Subcutaneous abdominal adipose tissue (tissue), 5 donors: ENCODE results near the gene FGD3.
"Not testable (repeated sequence)": the region's sequence is repeated elsewhere in the genome, so short reads cannot be mapped to it uniquely, and the experiment has no call there.

ENCODE experiments used
- H3K27ac ChIP-seq: one replicate; pipeline ENCODE4 v1.7.0; 2013; ENCODE audit warnings: low read depth, mild to moderate bottlenecking, inconsistent platforms, low read length, moderate library complexity
- H3K27me3 ChIP-seq, 5 donors: one replicate each; pipeline ENCODE4 v1.7.0; 2013; ENCODE audit warnings: low read length in 5 of 5, inconsistent platforms in 1 of 5; ENCODE audit not compliant: control insufficient read depth in 5 of 5, insufficient read depth in 4 of 5
- H3K36me3 ChIP-seq, 5 donors: one replicate each; pipeline ENCODE4 v1.7.0; 2013; ENCODE audit warnings: low read length in 5 of 5; ENCODE audit not compliant: control insufficient read depth in 5 of 5, insufficient read depth in 5 of 5
- H3K4me1 ChIP-seq, 5 donors: one replicate each; pipeline ENCODE4 v1.7.0; 2013; ENCODE audit warnings: low read length in 5 of 5, mild to moderate bottlenecking in 3 of 5, moderate library complexity in 1 of 5; ENCODE audit not compliant: control insufficient read depth in 5 of 5, insufficient read depth in 5 of 5
- H3K4me3 ChIP-seq, 5 donors: one replicate each; pipeline ENCODE4 v1.7.0; 2013; ENCODE audit warnings: low read length in 5 of 5, low read depth in 1 of 5
- H3K9ac ChIP-seq, 5 donors: one replicate each; pipeline ENCODE4 v1.7.0; 2013; ENCODE audit warnings: low read length in 5 of 5, mild to moderate bottlenecking in 4 of 5, moderate library complexity in 3 of 5
- H3K9me3 ChIP-seq, 5 donors: one replicate each; pipeline ENCODE4 v1.7.0; 2013; ENCODE audit warnings: low read length in 5 of 5; ENCODE audit not compliant: control insufficient read depth in 5 of 5
- donor health status: healthy.
- donor health status: healthy.
- donor health status: healthy.
- donor health status: healthy.
- donor health status: healthy.

The FGD3 gene

DNA sequence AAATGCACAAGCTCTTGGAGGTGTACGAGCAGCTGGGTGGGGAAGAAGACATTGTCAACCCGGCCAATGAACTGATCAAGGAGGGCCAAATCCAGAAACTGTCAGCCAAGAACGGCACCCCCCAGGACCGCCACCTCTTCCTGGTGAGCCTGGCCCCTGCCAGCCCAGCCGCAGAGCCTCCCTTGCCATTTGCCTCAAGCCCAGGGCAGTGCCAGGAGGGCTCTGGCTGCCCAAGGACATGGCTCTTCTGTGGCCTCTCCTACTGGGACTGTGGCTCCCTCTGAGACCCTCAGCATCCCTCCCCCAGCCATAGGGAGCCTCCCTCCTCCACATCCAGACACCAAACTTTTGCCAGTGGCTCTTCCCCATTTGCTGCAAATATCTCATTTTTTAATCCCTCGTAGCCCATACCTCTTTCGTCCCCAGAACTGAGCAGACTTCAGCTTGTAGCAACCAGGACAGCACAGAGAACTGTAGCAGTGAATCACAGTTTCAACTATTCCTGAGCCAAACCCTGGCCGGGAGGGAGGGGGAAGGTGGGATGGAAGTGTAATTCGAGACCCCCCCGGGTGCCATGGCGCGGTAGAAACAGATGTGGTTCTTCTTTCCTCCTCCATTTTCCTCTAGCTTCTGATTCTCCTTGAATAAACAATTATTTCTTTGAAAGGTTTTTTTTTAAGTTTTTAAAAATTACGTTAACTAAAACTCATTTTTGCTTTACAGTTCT is 66.7 kb downstream of the FGD3 start:
- Histone ChIP-seq H3K9ac (no peak overlapping the region), H3K4me1 (no peaks in the 10 kb centered on the region), H3K9me3 (no peaks in the 10 kb centered on the region), H3K4me3 (no peak overlapping the region), H3K27ac (no peak overlapping the region), H3K27me3 (peaks cover 0 to 12% (median 0%) of the 10 kb centered on the region in 5 donors), H3K36me3 (peaks cover 0 to 38% (median 2%) of the 10 kb centered on the region in 5 donors)

DNA sequence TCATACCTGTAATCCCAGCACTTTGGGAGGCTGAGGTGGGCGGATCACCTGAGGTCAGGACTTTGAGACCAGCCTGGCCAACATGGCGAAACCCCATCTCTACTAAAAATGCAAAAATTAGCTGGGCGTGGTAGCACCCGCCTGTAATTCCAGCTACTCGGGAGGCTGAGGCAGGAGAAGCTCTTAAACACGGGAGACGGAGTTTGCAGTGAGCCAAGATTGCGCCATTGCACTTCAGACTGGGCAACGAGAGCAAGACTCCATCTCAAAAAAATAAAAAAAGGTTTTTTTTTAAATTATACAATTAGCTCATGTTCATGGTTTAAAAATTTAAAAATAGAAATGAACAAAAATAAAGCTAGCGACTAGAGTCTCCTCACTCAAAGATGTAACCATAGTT is 67.9 kb downstream of the FGD3 start:
- peaks cover 0 to 49% (median 2%) of the 10 kb centered on the region in 5 donors for H3K36me3 ChIP-seq
- H3K4me1 ChIP-seq, H3K27ac ChIP-seq, H3K4me3 ChIP-seq, H3K27me3 ChIP-seq, H3K9ac ChIP-seq, H3K9me3 ChIP-seq: not testable (repeated sequence)

DNA sequence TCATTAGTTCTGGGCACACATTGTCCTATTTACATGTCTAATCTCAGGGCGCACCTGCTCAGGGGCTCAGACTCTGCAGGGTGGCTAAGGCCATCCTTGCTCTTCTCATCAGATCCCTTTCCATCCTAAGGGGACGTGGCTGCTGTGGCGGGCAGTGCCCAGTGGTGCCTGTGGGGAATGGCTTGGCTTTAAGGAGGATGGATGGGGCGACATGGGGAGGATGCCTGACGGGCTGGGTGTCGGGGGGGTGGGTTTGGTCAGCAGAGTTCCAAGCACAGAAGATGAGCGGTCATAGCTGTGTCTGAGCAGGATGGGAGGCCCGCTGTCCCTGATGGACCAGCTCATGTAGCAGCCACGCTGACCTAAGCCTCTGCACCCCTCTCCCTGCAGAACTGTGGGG is 70.3 kb downstream of the FGD3 start:
- no peaks in the 10 kb centered on the region for H3K4me1 ChIP-seq
- H3K27ac ChIP-seq: no peak overlapping the region
- H3K36me3 ChIP-seq: peaks cover 0 to 66% (median 6%) of the 10 kb centered on the region in 5 donors
- H3K27me3 ChIP-seq: peaks cover 0 to 6% (median 0%) of the 10 kb centered on the region in 5 donors
- no peak overlapping the region for H3K4me3 ChIP-seq
- H3K9ac ChIP-seq: no peak overlapping the region
- no peaks in the 10 kb centered on the region for H3K9me3 ChIP-seq

DNA sequence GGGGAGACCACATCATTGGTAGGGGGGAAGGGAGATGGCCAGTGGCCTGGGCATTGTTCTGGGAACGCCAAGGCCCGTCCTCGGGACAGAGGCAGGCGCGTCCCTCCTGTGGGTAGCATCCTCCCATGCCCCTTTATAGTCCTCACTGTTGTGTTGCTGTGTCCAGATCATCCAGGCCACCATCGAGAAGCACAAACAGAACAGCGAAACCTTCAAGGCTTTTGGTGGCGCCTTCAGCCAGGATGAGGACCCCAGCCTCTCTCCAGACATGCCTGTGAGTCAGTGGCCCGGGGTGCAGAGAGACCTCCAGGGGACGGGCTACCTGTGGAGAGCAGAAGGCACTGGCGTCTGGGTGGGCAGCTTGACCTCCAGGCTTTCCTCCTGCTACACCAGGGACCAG is 72.8 kb downstream of the FGD3 start:
- no peak overlapping the region for H3K4me3 ChIP-seq
- peaks cover 0 to 2% (median 0%) of the 10 kb centered on the region in 5 donors for H3K27me3 ChIP-seq
- H3K9me3 ChIP-seq: no peaks in the 10 kb centered on the region
- H3K4me1 ChIP-seq: no peaks in the 10 kb centered on the region
- H3K36me3 ChIP-seq: peaks cover 0 to 65% (median 5%) of the 10 kb centered on the region in 5 donors
- no peak overlapping the region for H3K9ac ChIP-seq
- no peak overlapping the region for H3K27ac ChIP-seq

DNA sequence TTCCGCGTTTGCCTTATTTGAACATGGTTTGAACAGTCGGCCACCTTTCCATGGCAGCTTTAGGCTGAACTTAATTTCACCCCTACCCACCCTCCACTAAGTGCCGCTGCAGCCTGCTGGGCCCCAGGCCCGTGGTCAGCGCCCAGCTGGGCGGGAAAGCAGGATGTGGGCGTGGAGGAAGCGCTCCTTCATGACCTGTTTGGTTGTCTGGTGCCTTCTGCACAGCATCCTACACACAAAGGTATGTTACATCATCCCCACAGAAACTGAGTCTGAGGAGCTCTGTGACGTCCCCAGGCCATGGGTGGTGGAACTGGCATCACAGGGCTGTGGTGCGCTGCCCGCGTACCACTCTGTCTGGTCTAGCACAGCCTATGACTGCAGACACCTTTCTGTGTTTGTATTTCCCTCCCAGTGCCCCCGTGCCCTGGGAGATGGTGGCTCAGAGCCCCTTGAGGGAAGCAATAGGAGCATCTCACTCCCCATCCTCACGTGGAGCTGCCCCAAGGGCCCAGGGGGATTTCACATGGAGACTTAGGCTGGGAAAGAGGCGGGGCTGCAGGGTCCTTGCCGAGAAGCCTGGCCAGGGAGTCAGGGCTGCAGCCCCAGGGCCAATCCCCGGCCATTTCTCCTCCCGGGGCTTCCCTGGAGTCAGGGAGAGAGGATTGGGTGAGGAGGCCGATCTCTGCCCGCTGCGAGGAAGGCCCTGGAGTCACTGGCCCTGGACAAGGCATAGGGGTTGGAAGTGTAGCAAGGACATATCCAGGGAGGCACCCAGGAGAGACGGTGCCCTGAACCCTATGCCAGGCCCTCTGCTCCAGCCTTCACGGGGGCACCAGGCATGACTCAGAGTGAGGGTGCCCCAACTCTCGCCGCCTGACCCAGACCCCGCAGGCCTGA is 73.7 kb downstream of the FGD3 start:
- H3K9me3 ChIP-seq: no peaks in the 10 kb centered on the region
- no peak overlapping the region for H3K4me3 ChIP-seq
- H3K36me3 ChIP-seq: peaks cover 0 to 64% (median 7%) of the 10 kb centered on the region in 5 donors
- H3K4me1 ChIP-seq: no peaks in the 10 kb centered on the region
- H3K27me3 ChIP-seq: no peaks in the 10 kb centered on the region
- no peak overlapping the region for H3K27ac ChIP-seq
- H3K9ac ChIP-seq: no peak overlapping the region

DNA sequence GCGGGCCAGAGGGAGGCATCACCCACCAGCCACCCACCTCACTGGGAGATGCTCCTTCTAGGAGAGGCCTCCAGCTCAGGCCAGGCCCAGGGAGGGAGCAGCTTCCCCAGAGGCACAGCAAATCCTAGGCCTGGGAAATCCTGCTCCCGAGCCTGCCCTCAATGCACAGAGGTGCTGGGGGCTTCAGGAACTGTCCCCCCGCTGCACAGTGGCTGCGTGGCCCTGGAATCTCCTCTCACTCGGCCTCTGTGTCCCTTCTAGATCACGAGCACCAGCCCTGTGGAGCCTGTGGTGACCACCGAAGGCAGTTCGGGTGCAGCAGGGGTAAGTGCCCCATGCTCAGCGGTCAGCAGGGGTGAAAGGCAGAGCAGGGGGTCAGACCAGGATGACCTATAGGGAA is 74.7 kb downstream of the FGD3 start:
- Histone ChIP-seq H3K27me3 (no peaks in the 10 kb centered on the region), H3K4me1 (no peaks in the 10 kb centered on the region), H3K9ac (no peak overlapping the region), H3K36me3 (peaks cover 0 to 69% (median 7%) of the 10 kb centered on the region in 5 donors), H3K9me3 (no peaks in the 10 kb centered on the region), H3K27ac (no peak overlapping the region), H3K4me3 (no peak overlapping the region)

DNA sequence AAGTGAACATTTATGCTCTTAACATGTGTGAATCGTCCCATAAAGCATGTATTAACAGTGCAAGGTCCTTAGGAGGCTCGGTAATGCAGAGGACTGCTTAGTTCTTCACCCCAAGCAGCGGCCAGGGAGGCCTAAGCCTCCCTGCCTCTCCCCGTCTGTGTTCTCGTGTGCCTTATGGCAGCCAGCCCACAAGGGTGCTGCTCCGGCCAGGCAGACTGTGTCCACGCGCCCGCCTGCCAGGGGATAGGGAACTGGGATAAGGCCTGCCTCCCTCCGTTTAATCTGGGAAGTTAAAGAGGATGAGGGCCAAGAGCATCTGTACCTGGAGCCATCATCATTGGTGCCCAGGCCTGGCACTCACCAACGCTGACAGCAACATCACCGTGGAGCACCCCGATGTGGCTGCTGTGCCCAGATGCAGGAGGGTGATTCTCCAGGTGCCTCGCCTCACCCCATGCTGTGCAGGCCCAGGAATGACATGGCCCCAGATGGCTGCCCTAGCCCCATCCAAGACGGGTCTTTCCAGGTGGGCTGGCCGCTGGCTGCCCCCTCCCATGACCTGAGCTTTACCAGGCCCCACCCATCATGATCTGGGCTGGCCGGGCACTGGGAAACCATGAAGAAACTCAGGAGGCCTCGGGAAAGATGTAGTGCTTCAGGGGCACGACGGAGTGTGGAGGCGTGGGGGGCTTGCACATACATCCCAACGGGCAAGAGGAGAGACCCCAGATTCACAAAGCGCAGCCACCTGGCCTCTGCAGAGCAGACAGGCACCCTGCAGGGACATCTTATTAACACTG is 75.6 kb downstream of the FGD3 start:
- Histone ChIP-seq H3K27ac (no peak overlapping the region), H3K36me3 (peaks cover 0 to 63% (median 7%) of the 10 kb centered on the region in 5 donors), H3K4me1 (no peaks in the 10 kb centered on the region), H3K27me3 (no peaks in the 10 kb centered on the region), H3K9me3 (no peaks in the 10 kb centered on the region), H3K9ac (no peak overlapping the region), H3K4me3 (no peak overlapping the region)

DNA sequence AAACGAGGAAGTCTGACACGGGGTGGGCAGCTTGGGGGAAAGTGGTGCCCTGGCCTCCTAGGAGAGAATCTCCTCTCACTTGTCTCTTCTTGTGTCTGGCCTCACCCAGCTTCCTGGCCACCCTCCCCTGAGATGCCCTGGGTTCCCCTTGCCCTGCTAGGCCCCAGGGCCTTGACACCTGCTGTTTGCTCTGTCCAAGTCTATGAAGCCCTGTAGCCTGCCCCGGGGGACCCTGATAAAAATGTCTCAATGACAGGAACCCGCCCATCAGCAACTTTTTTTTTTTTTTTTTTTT is 76.1 kb downstream of the FGD3 start:
- Histone ChIP-seq H3K9ac (no peak overlapping the region), H3K27ac (no peak overlapping the region), H3K36me3 (peaks cover 0 to 60% (median 7%) of the 10 kb centered on the region in 5 donors), H3K4me3 (no peak overlapping the region), H3K4me1 (no peaks in the 10 kb centered on the region), H3K9me3 (no peaks in the 10 kb centered on the region), H3K27me3 (no peaks in the 10 kb centered on the region)

DNA sequence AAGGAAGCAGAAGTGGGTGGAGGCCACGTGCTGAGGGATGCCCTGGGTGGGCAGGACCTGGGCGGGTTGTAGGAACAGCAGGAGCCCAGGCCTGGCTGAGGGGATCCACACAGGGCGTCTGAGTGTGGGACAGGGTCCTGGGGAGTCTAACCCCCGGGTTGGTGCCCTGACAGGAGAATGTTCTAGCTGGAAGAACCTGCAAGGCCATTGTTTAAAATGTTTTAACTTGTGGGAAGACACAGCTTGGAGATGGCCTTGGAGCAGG is 77.3 kb downstream of the FGD3 start:
- Histone ChIP-seq H3K36me3 (peaks cover 0 to 52% (median 6%) of the 10 kb centered on the region in 5 donors), H3K27ac (no peak overlapping the region), H3K27me3 (peaks cover 0 to 4% (median 0%) of the 10 kb centered on the region in 5 donors), H3K9ac (no peak overlapping the region), H3K4me1 (no peaks in the 10 kb centered on the region), H3K9me3 (no peaks in the 10 kb centered on the region), H3K4me3 (no peak overlapping the region)
